GM18868 (cell line): ENCODE results near the gene PFKFB3.
"Not testable (repeated sequence)": the region's sequence is repeated elsewhere in the genome, so short reads cannot be mapped to it uniquely, and the experiment has no call there.

ENCODE experiments used
- ATAC-seq: cut with Tn5 transposase; IDR thresholded peaks from one replicate; pipeline ENCODE4 v1.9.1; 2021; ENCODE audit warnings: mild to moderate bottlenecking, moderate library complexity; ENCODE audit not compliant: unreplicated experiment

PFKFB3 gene

GRCh38 chr10:6232846-6233724 lies 30.4 kb downstream of the PFKFB3 start:
- ATAC-seq, result no peak

DNA sequence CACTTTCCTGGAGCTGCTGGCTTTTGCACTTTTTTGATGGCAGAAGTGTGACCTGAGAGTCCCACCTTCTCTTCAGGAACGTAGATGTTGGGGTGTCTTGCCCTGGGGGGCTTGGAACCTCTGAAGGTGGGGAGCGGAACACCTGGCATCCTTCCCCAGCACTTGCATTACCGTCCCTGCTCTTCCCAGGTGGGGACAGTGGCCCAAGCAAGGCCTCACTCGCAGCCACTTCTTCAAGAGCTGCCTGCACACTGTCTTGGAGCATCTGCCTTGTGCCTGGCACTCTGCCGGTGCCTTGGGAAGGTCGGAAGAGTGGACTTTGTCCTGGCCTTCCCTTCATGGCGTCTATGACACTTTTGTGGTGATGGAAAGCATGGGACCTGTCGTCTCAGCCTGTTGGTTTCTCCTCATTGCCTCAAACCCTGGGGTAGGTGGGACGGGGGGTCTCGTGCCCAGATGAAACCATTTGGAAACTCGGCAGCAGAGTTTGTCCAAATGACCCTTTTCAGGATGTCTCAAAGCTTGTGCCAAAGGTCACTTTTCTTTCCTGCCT lies 31.1 kb downstream of the PFKFB3 start:
- ATAC-seq, result no peak

DNA sequence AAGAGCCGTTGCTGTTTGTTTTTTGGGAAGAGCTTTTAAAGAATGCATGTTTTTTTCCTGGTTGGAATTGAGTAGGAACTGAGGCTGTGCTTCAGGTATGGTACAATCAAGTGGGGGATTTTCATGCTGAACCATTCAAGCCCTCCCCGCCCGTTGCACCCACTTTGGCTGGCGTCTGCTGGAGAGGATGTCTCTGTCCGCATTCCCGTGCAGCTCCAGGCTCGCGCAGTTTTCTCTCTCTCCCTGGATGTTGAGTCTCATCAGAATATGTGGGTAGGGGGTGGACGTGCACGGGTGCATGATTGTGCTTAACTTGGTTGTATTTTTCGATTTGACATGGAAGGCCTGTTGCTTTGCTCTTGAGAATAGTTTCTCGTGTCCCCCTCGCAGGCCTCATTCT lies 31.6 kb downstream of the PFKFB3 start:
- no peak for ATAC-seq

DNA sequence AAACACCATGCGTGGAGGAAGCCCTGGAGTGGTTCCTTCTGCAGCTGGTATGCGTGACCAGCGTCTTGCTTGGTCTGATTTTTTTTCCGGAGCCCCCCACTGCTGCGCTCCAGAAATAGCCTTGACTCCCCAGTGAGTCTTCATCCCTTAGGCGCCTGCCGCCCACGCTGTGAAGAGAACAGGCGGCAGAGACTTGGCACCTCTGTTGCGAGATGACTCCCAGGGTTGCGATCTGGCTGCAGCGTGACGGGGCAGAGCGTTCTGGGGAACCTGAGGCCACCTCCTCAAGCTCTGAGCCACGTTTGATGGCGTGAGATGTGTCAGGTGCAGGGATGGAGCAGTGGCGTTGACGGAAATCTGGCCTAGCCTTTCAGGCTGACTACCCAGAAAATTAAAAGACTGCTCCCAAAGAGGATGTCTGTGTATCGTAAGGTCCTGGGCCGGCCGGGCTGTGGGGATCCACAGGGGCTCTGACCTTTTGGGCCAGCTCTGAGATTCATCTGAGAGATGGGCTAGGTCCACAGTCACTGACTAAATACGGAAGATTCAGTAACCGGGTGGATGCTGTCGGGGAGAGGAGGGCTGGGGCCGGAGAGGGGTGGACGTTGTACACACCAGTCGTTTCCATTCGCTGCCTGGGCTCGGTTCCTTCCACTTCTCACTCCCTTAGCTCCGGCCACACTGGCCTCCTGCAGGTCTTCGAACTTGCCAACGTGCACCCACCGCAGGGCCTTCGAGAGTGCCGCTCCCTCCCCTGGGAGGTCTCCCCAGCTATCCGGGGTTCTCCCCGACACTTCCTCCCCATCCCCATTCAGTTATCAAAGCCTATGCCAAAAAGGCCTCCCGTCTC lies 33.8 kb downstream of the PFKFB3 start:
- no peak for ATAC-seq

DNA sequence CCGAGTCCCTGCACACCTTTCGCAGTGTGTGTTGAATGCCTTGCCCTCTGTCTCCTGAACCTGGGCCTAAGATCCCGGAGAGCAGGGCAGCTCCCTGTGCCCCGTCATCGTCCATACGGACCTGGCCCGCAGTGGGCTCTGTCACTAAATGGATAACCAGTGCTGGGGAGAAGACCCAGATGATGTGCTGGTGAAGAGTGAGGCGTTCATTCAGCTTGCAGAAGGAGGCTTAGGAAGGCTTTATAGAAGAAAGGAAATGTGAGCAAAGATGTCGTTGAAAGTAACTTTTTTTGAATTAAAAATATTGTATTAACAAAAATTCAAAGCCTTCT lies 34.4 kb downstream of the PFKFB3 start:
- no peak for ATAC-seq

- not testable (repeated sequence) for ATAC-seq
Observed at GRCh38 chr10:6238587-6239212, 36.0 kb downstream of the PFKFB3 start.

DNA sequence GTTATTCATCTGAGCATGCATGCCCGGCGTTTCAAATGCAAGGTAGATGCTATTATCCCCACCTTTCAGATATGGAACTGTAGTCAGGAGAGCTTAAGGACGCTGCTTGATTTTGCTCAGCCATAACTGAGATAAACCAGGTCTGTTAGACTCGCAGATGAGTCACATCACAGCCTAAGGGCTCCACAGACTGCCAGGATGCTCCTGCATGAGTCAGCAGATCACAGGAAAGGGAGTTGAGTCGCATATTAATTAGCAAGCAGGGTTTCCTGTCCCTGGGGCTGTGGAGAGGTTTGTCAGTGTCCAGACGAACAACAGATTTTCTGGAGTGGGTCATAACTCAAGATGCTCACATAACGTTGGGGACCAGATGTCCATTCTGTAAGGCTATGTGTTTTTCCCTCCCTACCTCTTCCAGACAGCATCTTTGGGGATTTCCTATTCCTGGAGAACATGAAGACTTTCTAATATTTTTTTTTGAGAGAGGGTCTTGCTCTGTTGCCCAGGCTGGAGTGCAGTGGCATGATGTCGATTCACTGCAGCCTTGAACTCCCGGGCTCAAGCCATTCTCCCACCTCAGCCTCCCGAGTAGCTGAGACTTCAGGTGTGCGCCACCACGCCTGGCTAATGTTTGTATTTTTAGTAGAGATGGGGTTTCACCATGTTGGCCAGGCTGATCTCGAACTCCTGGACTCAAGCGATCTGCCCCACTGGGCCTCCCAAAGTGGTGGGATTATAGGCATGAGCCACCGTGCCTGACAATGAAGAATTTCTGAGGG lies 36.7 kb downstream of the PFKFB3 start:
- no peak for ATAC-seq

DNA sequence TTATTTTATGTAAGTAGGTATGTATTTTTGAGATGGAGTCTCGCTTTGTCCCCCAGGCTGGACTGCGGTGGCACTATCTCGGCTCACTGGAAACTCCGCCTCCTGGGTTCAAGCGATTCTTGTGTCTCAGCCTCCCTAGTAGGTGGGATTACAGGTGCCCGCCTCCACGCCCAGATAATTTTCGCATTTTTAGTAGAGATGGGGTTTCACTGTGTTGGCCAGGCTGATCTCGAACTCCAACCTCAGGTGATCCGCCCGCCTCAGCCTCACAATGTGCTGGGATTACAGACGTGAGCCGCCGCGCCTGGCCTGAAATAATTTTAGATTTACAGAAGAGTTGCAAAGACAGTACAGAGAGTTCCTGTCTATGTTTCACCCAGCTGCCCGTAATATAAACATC lies 37.5 kb downstream of the PFKFB3 start:
- no peak for ATAC-seq

DNA sequence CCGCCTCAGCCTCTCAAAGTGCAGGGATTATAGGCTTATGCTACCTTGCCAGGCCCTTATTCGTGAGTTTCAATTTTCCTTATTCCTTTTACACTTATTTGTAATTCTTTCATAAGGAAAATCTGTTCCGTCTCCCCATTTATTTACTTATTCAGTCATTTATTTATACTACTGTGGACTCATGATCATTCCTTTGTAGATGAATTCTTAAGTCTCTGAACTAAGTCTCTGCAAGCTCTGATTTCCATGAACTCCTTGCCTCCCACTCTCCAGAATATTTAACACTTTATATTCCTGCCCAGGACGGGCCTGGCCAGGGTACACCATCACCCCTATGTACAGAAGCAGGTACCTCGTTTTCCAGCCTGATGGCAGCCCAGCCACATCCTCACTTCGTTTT lies 39.4 kb downstream of the PFKFB3 start:
- ATAC-seq, result no peak

- no peak for ATAC-seq
Observed at GRCh38 chr10:6244510-6244909, 41.8 kb downstream of the PFKFB3 start.

- no peak for ATAC-seq
Observed at GRCh38 chr10:6247041-6247712, 44.4 kb downstream of the PFKFB3 start.

DNA sequence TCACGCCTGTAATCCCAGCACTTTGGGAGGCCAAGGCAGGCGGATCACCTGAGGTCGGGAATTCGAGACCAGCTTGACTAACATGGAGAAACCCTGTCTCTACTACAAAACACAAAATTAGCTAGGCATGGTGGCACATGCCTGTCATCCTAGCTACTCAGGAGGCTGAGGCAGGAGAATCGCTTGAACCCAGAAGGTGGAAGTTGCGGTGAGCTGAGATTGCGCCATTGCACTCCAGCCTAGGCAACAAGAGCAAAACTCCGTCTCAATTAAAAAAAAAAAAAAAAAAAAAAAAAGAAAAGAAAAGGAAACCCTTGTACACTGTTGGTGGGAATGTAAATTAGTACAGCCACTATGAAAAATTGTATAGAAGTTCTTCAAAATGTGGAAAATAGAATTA lies 46.2 kb downstream of the PFKFB3 start:
- not testable (repeated sequence) for ATAC-seq

GRCh38 chr10:6249698-6250097 lies 47.0 kb downstream of the PFKFB3 start:
- ATAC-seq, result no peak

DNA sequence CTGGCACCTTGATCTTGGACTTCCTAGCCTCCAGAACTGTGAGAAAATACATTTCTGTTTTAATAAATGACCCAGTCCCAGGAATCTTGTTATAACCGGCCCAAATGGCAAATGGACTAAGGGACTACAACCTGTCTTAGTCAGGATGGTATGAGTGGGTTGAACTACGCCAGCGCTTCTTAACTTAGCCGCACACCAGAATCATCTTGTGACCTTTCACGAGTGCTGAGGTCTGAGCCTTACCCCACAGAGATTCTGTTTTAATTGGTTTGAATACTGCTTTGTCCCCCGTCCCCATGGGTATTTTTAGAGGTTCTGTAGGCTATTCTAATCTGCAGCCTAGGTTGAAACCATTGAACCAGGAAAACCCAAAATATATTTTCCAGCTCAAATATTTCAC lies 48.0 kb downstream of the PFKFB3 start:
- peak; percentile 50 for ATAC-seq

GRCh38 chr10:6254201-6254600 lies 51.5 kb downstream of the PFKFB3 start:
- peak; percentile 57 for ATAC-seq

- ATAC-seq, result no peak
Observed at GRCh38 chr10:6255548-6256061, 52.9 kb downstream of the PFKFB3 start.

- no peak for ATAC-seq
Observed at GRCh38 chr10:6256439-6256838, 53.7 kb downstream of the PFKFB3 start.

DNA sequence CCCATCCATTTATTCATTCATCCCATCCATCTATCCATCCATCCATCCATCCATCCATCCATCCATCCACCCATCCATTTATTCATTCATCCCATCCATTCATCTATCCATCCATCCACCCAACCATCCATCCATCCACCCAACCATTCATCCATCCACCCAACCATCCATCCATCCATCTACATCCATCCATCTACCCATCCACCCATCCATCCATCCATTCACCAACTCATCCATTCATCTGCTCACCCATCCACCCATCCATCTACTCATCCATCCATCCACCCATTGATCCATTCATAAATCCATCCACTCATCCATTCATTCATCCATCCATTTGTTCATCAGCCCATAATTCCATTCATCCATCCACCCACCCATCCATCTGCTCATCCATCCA lies 56.4 kb downstream of the PFKFB3 start:
- no peak for ATAC-seq

DNA sequence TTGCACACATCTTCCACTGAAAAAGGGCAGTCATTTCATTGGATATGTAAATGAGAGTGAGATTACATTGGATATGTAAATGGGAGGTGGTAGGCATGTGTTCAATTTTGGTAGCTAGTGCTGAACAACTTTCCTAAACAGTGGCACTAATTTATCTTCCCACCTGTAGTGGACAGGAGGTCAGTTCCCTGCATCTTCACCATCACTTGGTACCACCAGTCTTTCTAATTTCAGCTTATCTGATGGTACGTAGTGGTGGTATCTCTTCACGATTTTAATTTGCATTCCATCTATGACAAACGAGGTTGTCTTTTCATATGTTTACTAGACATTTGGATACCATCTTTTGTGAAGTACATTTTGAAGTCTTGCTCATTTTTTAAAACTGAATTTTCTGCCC lies 58.1 kb downstream of the PFKFB3 start:
- no peak for ATAC-seq

DNA sequence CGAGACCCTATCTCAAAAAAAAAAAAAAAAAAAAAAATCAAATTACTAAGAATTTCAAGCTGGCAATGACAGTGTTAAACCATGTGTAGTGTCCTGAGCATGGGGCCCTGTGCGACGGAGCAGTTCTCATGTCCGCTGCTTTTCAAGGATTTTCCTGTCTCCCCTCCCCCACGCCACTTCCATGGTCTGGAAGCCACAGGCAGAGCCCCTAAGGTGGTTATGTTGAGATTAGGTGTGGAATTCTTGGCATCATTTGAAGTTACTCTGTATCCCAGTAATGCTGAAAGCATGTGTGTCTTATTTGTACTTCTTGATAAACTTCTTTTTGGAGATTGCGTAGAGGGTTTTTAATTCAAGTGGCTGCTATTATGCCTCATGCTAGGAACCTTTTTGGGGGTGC lies 65.2 kb downstream of the PFKFB3 start:
- ATAC-seq, result no peak
